Tibial nerve (tissue), 4 donors: Measurements from ENCODE around the gene DHX15. TPM values are rescaled to one million over a fixed set of nuclear protein-coding genes. Genes with fewer than 3 reads are reported as not detected.

Experiments
- DNase-seq, 2 donors: peaks; one replicate each; pipeline ENCODE4 v3.0.0-alpha.2; 2019; ENCODE audit warnings: low spot score in 2 of 2
- H3K27ac ChIP-seq, 4 donors: fragments of 200-600 bp; sonication (generic) in 3 of 4; one replicate each; pipeline ENCODE4 v1.5.1; 2017 to 2019; ENCODE audit warnings: mild to moderate bottlenecking in 1 of 4
- H3K27me3 ChIP-seq, 2 donors: fragments of 200-600 bp; sonication (generic) in 1 of 2; one replicate each; pipeline versions ENCODE4 v1.5.1 to v1.6.0; 2017 to 2019
- H3K36me3 ChIP-seq, 3 donors: fragments of 200-600 bp; sonication (generic); one replicate each; pipeline ENCODE4 v1.5.1; 2018 to 2019
- H3K4me1 ChIP-seq, 4 donors: fragments of 200-600 bp; sonication (generic) in 3 of 4; one replicate each; pipeline ENCODE4 v1.5.1; 2017 to 2019
- H3K4me3 ChIP-seq, 4 donors: fragments of 200-600 bp; sonication (generic) in 3 of 4; one replicate each; pipeline ENCODE4 v1.5.1; 2017 to 2019; ENCODE audit warnings: mild to moderate bottlenecking in 1 of 4, moderate library complexity in 1 of 4
- H3K9me3 ChIP-seq, 4 donors: fragments of 200-600 bp; sonication (generic) in 3 of 4; one replicate each; pipeline ENCODE4 v1.5.1; 2017 to 2019
- CTCF ChIP-seq, 5 experiments: fragments of 200-600 bp in 3 of 5; fragments of 450-650 bp in 2 of 5; sonication (generic) in 3 of 5; IDR thresholded peaks; one replicate each; pipeline ENCODE4 v1.5.1; 2016 to 2019; ENCODE audit warnings: antibody characterized with exemption in 5 of 5, mild to moderate bottlenecking in 3 of 5, moderate library complexity in 2 of 5
- EP300 ChIP-seq, 2 donors: sonication (generic); formaldehyde crosslinking; IDR thresholded peaks; one replicate each; pipeline ENCODE4 v1.6.1; 2017; ENCODE audit warnings: antibody characterized with exemption in 2 of 2, mild to moderate bottlenecking in 1 of 2
- POLR2A ChIP-seq, 2 donors: fragments of 450-650 bp; IDR thresholded peaks; one replicate each; pipeline ENCODE4 v1.6.1; 2017; ENCODE audit warnings: antibody characterized with exemption in 2 of 2, mild to moderate bottlenecking in 2 of 2, moderate library complexity in 2 of 2
- WGBS, 2 donors: methylation state at CpG; one replicate each; pipeline ENCODE4 v1.1.5; 2018; 5-methylcytosine and 5-hydroxymethylcytosine counted together
- total RNA-seq, 4 donors: library from RNA; depleted of rRNA; stranded (reverse); fragments of >200 nt; gene quantifications; one replicate each; pipeline ENCODE4 v1.1.0, GENCODE V29; 2016

DHX15 gene
- total RNA-seq, 4 donors from 2014 or later: 127 to 167 (median 134) TPM

- no peak for DNase-seq
- H3K4me1 ChIP-seq: peaks cover 0 to 44% (median 17%) of the 10 kb centered on the region in 4 donors
- H3K36me3 ChIP-seq: peaks cover 0 to 36% (median 9%) of the 10 kb centered on the region in 3 donors
- no peak overlapping the region for H3K4me3 ChIP-seq
- no peaks in the 10 kb centered on the region for H3K9me3 ChIP-seq
- 65 to 67% methylated on average over 2 of the region's 2 CpGs for WGBS, 2 donors
- H3K27ac ChIP-seq: peak overlapping the region in 2 of 4 donors; percentile 13 to 23
- no peaks in the 10 kb centered on the region for H3K27me3 ChIP-seq
- TF ChIP-seq CTCF (IDR thresholded peaks at IDR 0.05) (peak in 3 of 5 experiments; percentile 13 to 27 (median 17)), EP300 (IDR thresholded peaks at IDR 0.05) (no peak)
Measured at GRCh38 chr4:24551492-24552289, 32.7 kb downstream of the DHX15 start.

GRCh38 chr4:24550441-24551175 is 33.7 kb downstream of the DHX15 start:
- Histone ChIP-seq H3K27ac (no peak overlapping the region), H3K4me1 (peaks cover 0 to 42% (median 15%) of the 10 kb centered on the region in 4 donors), H3K36me3 (peaks cover 0 to 36% (median 9%) of the 10 kb centered on the region in 3 donors), H3K27me3 (no peaks in the 10 kb centered on the region), H3K9me3 (no peaks in the 10 kb centered on the region), H3K4me3 (no peak overlapping the region)
- TF ChIP-seq POLR2A (IDR thresholded peaks at IDR 0.05): no peak
- no peak for TF ChIP-seq CTCF (IDR thresholded peaks at IDR 0.05)
- TF ChIP-seq EP300 (IDR thresholded peaks at IDR 0.05): no peak
- WGBS, 2 donors: 70 to 76% methylated on average over 6 of the region's 6 CpGs
- no peak for DNase-seq

GRCh38 chr4:24547979-24548378 is 36.4 kb downstream of the DHX15 start:
- no peak for DNase-seq
- Histone ChIP-seq H3K4me1 (peaks cover 0 to 54% (median 7%) of the 10 kb centered on the region in 4 donors), H3K27me3 (no peaks in the 10 kb centered on the region), H3K36me3 (peaks cover 0 to 19% (median 0%) of the 10 kb centered on the region in 3 donors), H3K9me3 (no peaks in the 10 kb centered on the region), H3K27ac (no peak overlapping the region), H3K4me3 (no peak overlapping the region)
- no peak for TF ChIP-seq EP300 (IDR thresholded peaks at IDR 0.05)
- no peak for TF ChIP-seq POLR2A (IDR thresholded peaks at IDR 0.05)
- TF ChIP-seq CTCF (IDR thresholded peaks at IDR 0.05): no peak
- WGBS, 2 donors: 95 to 96% methylated on average over 11 of the region's 11 CpGs

- H3K4me1 ChIP-seq: peaks cover 0 to 39% (median 0%) of the 10 kb centered on the region in 4 donors
- no peaks in the 10 kb centered on the region for H3K27me3 ChIP-seq
- no peaks in the 10 kb centered on the region for H3K9me3 ChIP-seq
- DNase-seq: no peak
- 70 to 72% methylated on average over 4 of the region's 4 CpGs for WGBS, 2 donors
- H3K36me3 ChIP-seq: peaks cover 0 to 48% (median 4%) of the 10 kb centered on the region in 3 donors
- no peak overlapping the region for H3K4me3 ChIP-seq
- no peak overlapping the region for H3K27ac ChIP-seq
- TF ChIP-seq EP300 (IDR thresholded peaks at IDR 0.05) (no peak), CTCF (IDR thresholded peaks at IDR 0.05) (no peak), POLR2A (IDR thresholded peaks at IDR 0.05) (no peak)
Measured at GRCh38 chr4:24544208-24544988, 40.0 kb downstream of the DHX15 start.
